ENCODE measurements around the gene CST3. TPM values are rescaled to one million over a fixed set of nuclear protein-coding genes. Genes with fewer than 3 reads are reported as not detected.

CST3 gene
- total and polyA plus RNA-seq, 9 donors: 70.0 to 145 (median 114) TPM

- Histone ChIP-seq H3K4me3 (ENCODE audit: low read length) (no peak overlapping the region), H3K27me3 (ENCODE audit: control insufficient read depth, insufficient read depth, low read length) (no peaks in the 10 kb centered on the region), H3K4me1 (ENCODE audit: control insufficient read depth, insufficient read depth, low read length) (no peaks in the 10 kb centered on the region), H3K27ac (ENCODE audit: low read length) (no peak overlapping the region), H3K9me3 (replicated peaks; ENCODE audit: control insufficient read depth, low read depth, low read length) (no peaks in the 10 kb centered on the region), H3K36me3 (ENCODE audit: control insufficient read depth, insufficient read depth, low read length) (no peaks in the 10 kb centered on the region)
- DNase-seq: no peak
- 74% methylated on average over 6 of the region's 7 CpGs for WGBS (ENCODE audit: insufficient coverage)
Measured at GRCh38 chr20:23587631-23588030, 50.1 kb downstream of the CST3 start.

GRCh38 chr20:23586735-23587525, 50.8 kb downstream of the CST3 start:
- 75% methylated on average over 9 of the region's 13 CpGs for WGBS (ENCODE audit: insufficient coverage)
- H3K27ac ChIP-seq (ENCODE audit: low read length): no peak overlapping the region
- no peak for DNase-seq
- no peaks in the 10 kb centered on the region for H3K9me3 ChIP-seq (replicated peaks; ENCODE audit: control insufficient read depth, low read depth, low read length)
- no peaks in the 10 kb centered on the region for H3K4me1 ChIP-seq (ENCODE audit: control insufficient read depth, insufficient read depth, low read length)
- no peaks in the 10 kb centered on the region for H3K36me3 ChIP-seq (ENCODE audit: control insufficient read depth, insufficient read depth, low read length)
- no peak overlapping the region for H3K4me3 ChIP-seq (ENCODE audit: low read length)
- no peaks in the 10 kb centered on the region for H3K27me3 ChIP-seq (ENCODE audit: control insufficient read depth, insufficient read depth, low read length)

- DNase-seq: no peak
- Histone ChIP-seq H3K9me3 (replicated peaks; ENCODE audit: control insufficient read depth, low read depth, low read length) (no peaks in the 10 kb centered on the region), H3K36me3 (ENCODE audit: control insufficient read depth, insufficient read depth, low read length) (no peaks in the 10 kb centered on the region), H3K4me3 (ENCODE audit: low read length) (no peak overlapping the region), H3K4me1 (ENCODE audit: control insufficient read depth, insufficient read depth, low read length) (no peaks in the 10 kb centered on the region), H3K27me3 (ENCODE audit: control insufficient read depth, insufficient read depth, low read length) (no peaks in the 10 kb centered on the region), H3K27ac (ENCODE audit: low read length) (no peak overlapping the region)
- 73% methylated on average over 4 of the region's 5 CpGs for WGBS (ENCODE audit: insufficient coverage)
Measured at GRCh38 chr20:23585808-23586734, 51.7 kb downstream of the CST3 start.

GRCh38 chr20:23585449-23585807, 52.3 kb downstream of the CST3 start:
- H3K4me1 ChIP-seq (ENCODE audit: control insufficient read depth, insufficient read depth, low read length): no peaks in the 10 kb centered on the region
- H3K9me3 ChIP-seq (replicated peaks; ENCODE audit: control insufficient read depth, low read depth, low read length): no peaks in the 10 kb centered on the region
- H3K4me3 ChIP-seq (ENCODE audit: low read length): no peak overlapping the region
- DNase-seq: no peak
- no peak overlapping the region for H3K27ac ChIP-seq (ENCODE audit: low read length)
- no peaks in the 10 kb centered on the region for H3K36me3 ChIP-seq (ENCODE audit: control insufficient read depth, insufficient read depth, low read length)
- H3K27me3 ChIP-seq (ENCODE audit: control insufficient read depth, insufficient read depth, low read length): no peaks in the 10 kb centered on the region
- 63% methylated on average over 5 of the region's 5 CpGs for WGBS (ENCODE audit: insufficient coverage)

GRCh38 chr20:23584434-23585199, 53.1 kb downstream of the CST3 start:
- no peaks in the 10 kb centered on the region for H3K27me3 ChIP-seq (ENCODE audit: control insufficient read depth, insufficient read depth, low read length)

More at GRCh38 chr20:23584434-23585199, 53.1 kb downstream of the CST3 start:
- Histone ChIP-seq H3K4me1 (ENCODE audit: control insufficient read depth, insufficient read depth, low read length) (no peaks in the 10 kb centered on the region), H3K27ac (ENCODE audit: low read length) (no peak overlapping the region), H3K9me3 (replicated peaks; ENCODE audit: control insufficient read depth, low read depth, low read length) (no peaks in the 10 kb centered on the region), H3K36me3 (ENCODE audit: control insufficient read depth, insufficient read depth, low read length) (no peaks in the 10 kb centered on the region), H3K4me3 (ENCODE audit: low read length) (no peak overlapping the region)
- DNase-seq: no peak
- WGBS (ENCODE audit: insufficient coverage): 65% methylated on average over 2 of the region's 5 CpGs

Other genes with a start within 250 kb of the CST3 start
- 7.5 TPM for gene NAPB, start 216.5 kb downstream of the CST3 start, total RNA-seq
- 1 to 10 TPM; 5.6 to 9.2 (median 6.9) TPM for gene NAPB, start 216.5 kb downstream of the CST3 start, polyA plus RNA-seq (ENCODE audit: insufficient read depth in 1 of 8, insufficient read length in 8 of 8, low replicate concordance in 1 of 8)
- not detected for gene CSTL1, start 198.3 kb downstream of the CST3 start, total RNA-seq
- not detected for gene CSTL1, start 198.3 kb downstream of the CST3 start, polyA plus RNA-seq (ENCODE audit: insufficient read depth in 1 of 8, insufficient read length in 8 of 8, low replicate concordance in 1 of 8)
- gene CST11, start 185.1 kb downstream of the CST3 start, total RNA-seq: not detected
- gene CST11, start 185.1 kb downstream of the CST3 start, polyA plus RNA-seq (ENCODE audit: insufficient read depth in 1 of 8, insufficient read length in 8 of 8, low replicate concordance in 1 of 8): not detected
- not detected for gene CST8, start 146.8 kb downstream of the CST3 start, total RNA-seq
- not detected for gene CST8, start 146.8 kb downstream of the CST3 start, polyA plus RNA-seq (ENCODE audit: insufficient read depth in 1 of 8, insufficient read length in 8 of 8, low replicate concordance in 1 of 8)
- not detected for gene CST9L, start 69.5 kb downstream of the CST3 start, total RNA-seq
- not detected for gene CST9L, start 69.5 kb downstream of the CST3 start, polyA plus RNA-seq (ENCODE audit: insufficient read depth in 1 of 8, insufficient read length in 8 of 8, low replicate concordance in 1 of 8)
- not detected for gene CST9, start 32.0 kb downstream of the CST3 start, total RNA-seq
- gene CST9, start 32.0 kb downstream of the CST3 start, polyA plus RNA-seq (ENCODE audit: insufficient read depth in 1 of 8, insufficient read length in 8 of 8, low replicate concordance in 1 of 8): not detected
- not detected for gene CST4, start 51.1 kb upstream of the CST3 start, total RNA-seq
- not detected for gene CST4, start 51.1 kb upstream of the CST3 start, polyA plus RNA-seq (ENCODE audit: insufficient read depth in 1 of 8, insufficient read length in 8 of 8, low replicate concordance in 1 of 8)
- not detected for gene CST1, start 113.0 kb upstream of the CST3 start, total RNA-seq
- gene CST1, start 113.0 kb upstream of the CST3 start, polyA plus RNA-seq (ENCODE audit: insufficient read depth in 1 of 8, insufficient read length in 8 of 8, low replicate concordance in 1 of 8): not detected
- not detected for gene CST2, start 188.8 kb upstream of the CST3 start, total RNA-seq
- not detected for gene CST2, start 188.8 kb upstream of the CST3 start, polyA plus RNA-seq (ENCODE audit: insufficient read depth in 1 of 8, insufficient read length in 8 of 8, low replicate concordance in 1 of 8)
- not detected for gene CST5, start 241.8 kb upstream of the CST3 start, total RNA-seq
- gene CST5, start 241.8 kb upstream of the CST3 start, polyA plus RNA-seq (ENCODE audit: insufficient read depth in 1 of 8, insufficient read length in 8 of 8, low replicate concordance in 1 of 8): not detected